Coronary artery (tissue), 2 donors: Measurements from ENCODE around the gene CUL1.

Experiments used
- DNase-seq: peaks from one replicate; pipeline ENCODE4 v3.0.0-alpha.2; 2017; ENCODE audit warnings: low spot score
- H3K27ac ChIP-seq, 2 donors: fragments of 200-600 bp; sonication (generic); one replicate each; pipeline ENCODE4 v1.5.1; 2016 to 2019
- H3K4me3 ChIP-seq: fragments of 200-600 bp; sonication (generic); 2 replicates; pipeline ENCODE4 v1.5.1; 2016; ENCODE audit warnings: mild to moderate bottlenecking, moderate library complexity
- CTCF ChIP-seq: fragments of 200-600 bp; sonication (generic); IDR thresholded peaks from one replicate; pipeline ENCODE4 v1.5.1; 2019; ENCODE audit warnings: antibody characterized with exemption

The CUL1 gene

GRCh38 chr7:148723846-148724245, 25.1 kb downstream of the CUL1 start:
- no peak for DNase-seq
- Histone ChIP-seq H3K4me3 (no peak overlapping the region), H3K27ac (no peak overlapping the region)
- TF ChIP-seq CTCF = no peak

- H3K27ac ChIP-seq = no peak overlapping the region
- no peak for TF ChIP-seq CTCF
- H3K4me3 ChIP-seq = no peak overlapping the region
- no peak for DNase-seq
Observed at GRCh38 chr7:148726385-148726784, 27.7 kb downstream of the CUL1 start.

GRCh38 chr7:148727501-148728278, 29.0 kb downstream of the CUL1 start:
- DNase-seq = no peak
- H3K4me3 ChIP-seq = no peak overlapping the region

GRCh38 chr7:148729984-148730733, 31.5 kb downstream of the CUL1 start:
- no peak for DNase-seq
- Histone ChIP-seq H3K4me3 (no peak overlapping the region), H3K27ac (no peak overlapping the region)
- no peak for TF ChIP-seq CTCF

More at GRCh38 chr7:148727501-148728278, 29.0 kb downstream of the CUL1 start:
- H3K27ac ChIP-seq = no peak overlapping the region
- no peak for TF ChIP-seq CTCF

- Histone ChIP-seq H3K4me3 (no peak overlapping the region), H3K27ac (no peak overlapping the region)
- DNase-seq = no peak
- TF ChIP-seq CTCF = no peak
Observed at GRCh38 chr7:148732862-148733261, 34.2 kb downstream of the CUL1 start.

- TF ChIP-seq CTCF = no peak
- no peak overlapping the region for H3K4me3 ChIP-seq
- H3K27ac ChIP-seq = no peak overlapping the region
- DNase-seq = no peak
Observed at GRCh38 chr7:148733496-148733895, 34.8 kb downstream of the CUL1 start.

GRCh38 chr7:148735141-148735540, 36.4 kb downstream of the CUL1 start:
- no peak overlapping the region for H3K4me3 ChIP-seq
- DNase-seq = no peak
- H3K27ac ChIP-seq = no peak overlapping the region
- TF ChIP-seq CTCF = no peak
